Body of pancreas (tissue), 4 donors: ENCODE measurements around the gene ANKRD33B. TPM values are rescaled to one million over a fixed set of nuclear protein-coding genes. Genes with fewer than 3 reads are reported as not detected.

Experiments used
- ATAC-seq: fragments of 150-250 bp; one replicate; pipeline ENCODE4 v1.9.1; 2016
- DNase-seq, 4 donors: peaks; one replicate each; pipeline ENCODE4 v3.0.0-alpha.2; 2019
- H3K27ac ChIP-seq, 4 donors: fragments of 200-600 bp; sonication (generic); 1 replicate in 3 of 4; 2 replicates in 1 of 4; pipeline versions ENCODE4 v1.5.1 to v1.6.1; 2016 to 2019; ENCODE audit warnings: mild to moderate bottlenecking in 1 of 4, mixed read lengths in 1 of 4, moderate library complexity in 1 of 4
- H3K27me3 ChIP-seq, 2 donors: fragments of 200-600 bp; sonication (generic); one replicate each; pipeline ENCODE4 v1.6.0; 2016; ENCODE audit warnings: mild to moderate bottlenecking in 1 of 2
- H3K36me3 ChIP-seq, 2 donors: fragments of 200-600 bp; sonication (generic); replicated peaks in 1 of 2; 2 replicates each; pipeline ENCODE4 v1.5.1; 2016; ENCODE audit warnings: low read depth in 2 of 2; ENCODE audit not compliant: insufficient read depth in 1 of 2
- H3K4me1 ChIP-seq: fragments of 200-600 bp; sonication (generic); one replicate; pipeline ENCODE4 v1.6.0; 2016
- H3K4me3 ChIP-seq, 2 donors: fragments of 200-600 bp; sonication (generic); 1 replicate in 1 of 2; 2 replicates in 1 of 2; pipeline ENCODE4 v1.5.1; 2016 to 2019
- H3K9me3 ChIP-seq, 3 donors: fragments of 200-600 bp; sonication (generic); 1 replicate in 2 of 3; 2 replicates in 1 of 3; pipeline ENCODE4 v1.5.1; 2016
- CTCF ChIP-seq, 7 experiments: fragments of 450-650 bp in 4 of 7; fragments of 200-600 bp in 3 of 7; sonication (generic) in 3 of 7; IDR thresholded peaks; one replicate each; pipeline ENCODE4 v1.5.1; 2016 to 2019; ENCODE audit warnings: antibody characterized with exemption in 7 of 7
- POLR2A ChIP-seq, 3 donors: fragments of 450-650 bp; IDR thresholded peaks; one replicate each; pipeline ENCODE4 v1.6.1; 2016; ENCODE audit warnings: antibody characterized with exemption in 3 of 3, mild to moderate bottlenecking in 2 of 3
- WGBS, 2 donors: methylation state at CpG; one replicate each; pipeline ENCODE4 v1.1.5; 2017; 5-methylcytosine and 5-hydroxymethylcytosine counted together
- intact Hi-C: fragments of 100-400 bp; cut with DNase I; formaldehyde crosslinking; loops from one replicate; pipeline ENCODE4 v1.15.1; 2023
- total RNA-seq, 2 donors: library from RNA; depleted of rRNA; stranded (reverse); fragments of >200 nt; gene quantifications; one replicate each; pipeline ENCODE4 v1.1.0, GENCODE V29; 2016

The ANKRD33B gene
- total RNA-seq, 2 donors from 2014 or later = 2.3 to 3.9 TPM

- Histone ChIP-seq H3K36me3 (peaks cover 9 to 16% of the 10 kb centered on the region in 2 donors), H3K4me3 (no peak overlapping the region), H3K9me3 (no peaks in the 10 kb centered on the region), H3K27ac (no peak overlapping the region), H3K27me3 (no peaks in the 10 kb centered on the region), H3K4me1 (no peaks in the 10 kb centered on the region)
- WGBS, 2 donors = 94 to 96% methylated on average over 2 of the region's 2 CpGs
- no peak for DNase-seq
- TF ChIP-seq CTCF (IDR thresholded peaks at IDR 0.05) (no peak), POLR2A (IDR thresholded peaks at IDR 0.05) (no peak)
- no peak for ATAC-seq
- intact Hi-C loops = no loop called here
These were observed 123.0 kb downstream of the ANKRD33B start for GRCh38 chr5:10686890-10687289.

GRCh38 chr5:10688651-10689171 is 124.8 kb downstream of the ANKRD33B start:
- ATAC-seq (no peak), DNase-seq (no peak)
- Histone ChIP-seq H3K27me3 (no peaks in the 10 kb centered on the region), H3K9me3 (no peaks in the 10 kb centered on the region), H3K27ac (no peak overlapping the region), H3K4me1 (peaks cover 4% of the 10 kb centered on the region), H3K36me3 (no peaks in the 10 kb centered on the region), H3K4me3 (no peak overlapping the region)
- TF ChIP-seq POLR2A (IDR thresholded peaks at IDR 0.05) = no peak
- TF ChIP-seq CTCF (IDR thresholded peaks at IDR 0.05) = no peak
- intact Hi-C loops = no loop called here
- whole genome bisulfite sequencing, 2 donors = 96 to 100% methylated on average over 3 to 13 of the region's 13 CpGs

GRCh38 chr5:10689391-10690081 is 125.7 kb downstream of the ANKRD33B start:
- no peak overlapping the region for H3K27ac ChIP-seq
- 78 to 81% methylated on average over 10 to 11 of the region's 11 CpGs for WGBS, 2 donors
- peak; percentile 17 for ATAC-seq

GRCh38 chr5:10690460-10691440 is 126.9 kb downstream of the ANKRD33B start:
- no peaks in the 10 kb centered on the region for H3K9me3 ChIP-seq
- H3K36me3 ChIP-seq = no peaks in the 10 kb centered on the region
- no peak for TF ChIP-seq CTCF (IDR thresholded peaks at IDR 0.05)
- no peak for DNase-seq
- H3K4me3 ChIP-seq = no peak overlapping the region
- WGBS, 2 donors = 77 to 83% methylated on average over 14 of the region's 14 CpGs
- ATAC-seq = no peak
- no peak overlapping the region for H3K27ac ChIP-seq
- intact Hi-C loops = no loop called here
- H3K4me1 ChIP-seq = peaks cover 21% of the 10 kb centered on the region
- H3K27me3 ChIP-seq = no peaks in the 10 kb centered on the region

More at GRCh38 chr5:10689391-10690081, 125.7 kb downstream of the ANKRD33B start:
- no peaks in the 10 kb centered on the region for H3K36me3 ChIP-seq
- peaks cover 9% of the 10 kb centered on the region for H3K4me1 ChIP-seq
- DNase-seq = peak in 1 of 4 donors; percentile 48
- no peak overlapping the region for H3K4me3 ChIP-seq
- intact Hi-C loops = no loop called here
- no peak for TF ChIP-seq CTCF (IDR thresholded peaks at IDR 0.05)
- no peak for TF ChIP-seq POLR2A (IDR thresholded peaks at IDR 0.05)
- H3K27me3 ChIP-seq = no peaks in the 10 kb centered on the region
- H3K9me3 ChIP-seq = no peaks in the 10 kb centered on the region
